HG03439 (cell line): Measurements from ENCODE around the gene PER1.

ENCODE experiments used
- ATAC-seq: cut with Tn5 transposase; IDR thresholded peaks from one replicate; pipeline ENCODE4 v1.9.1; 2021; ENCODE audit warnings: mild to moderate bottlenecking, moderate library complexity; ENCODE audit not compliant: unreplicated experiment

PER1 gene

DNA sequence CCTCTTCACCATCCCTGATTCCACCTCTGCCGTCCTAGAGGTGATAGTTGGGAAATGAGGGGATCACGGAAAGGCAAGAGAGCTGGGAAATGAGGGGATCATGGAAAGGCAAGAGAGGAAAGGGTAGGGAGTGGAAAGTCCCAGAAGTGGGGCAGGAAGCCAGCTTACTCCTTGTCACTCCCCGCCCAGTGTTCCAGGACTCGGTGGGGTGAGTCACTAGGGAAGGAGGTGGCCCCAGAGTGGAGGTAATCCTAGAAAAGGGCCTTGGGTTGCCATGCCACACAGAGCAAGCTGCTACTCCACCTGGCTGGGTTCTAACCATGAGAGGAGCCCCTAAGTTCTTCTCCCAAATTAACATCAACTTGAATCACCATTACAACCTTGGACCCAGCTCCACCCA lies 48.7 kb downstream of the PER1 start:
- no peak for ATAC-seq

GRCh38 chr17:8101721-8102120 lies 50.5 kb downstream of the PER1 start:
- no peak for ATAC-seq

DNA sequence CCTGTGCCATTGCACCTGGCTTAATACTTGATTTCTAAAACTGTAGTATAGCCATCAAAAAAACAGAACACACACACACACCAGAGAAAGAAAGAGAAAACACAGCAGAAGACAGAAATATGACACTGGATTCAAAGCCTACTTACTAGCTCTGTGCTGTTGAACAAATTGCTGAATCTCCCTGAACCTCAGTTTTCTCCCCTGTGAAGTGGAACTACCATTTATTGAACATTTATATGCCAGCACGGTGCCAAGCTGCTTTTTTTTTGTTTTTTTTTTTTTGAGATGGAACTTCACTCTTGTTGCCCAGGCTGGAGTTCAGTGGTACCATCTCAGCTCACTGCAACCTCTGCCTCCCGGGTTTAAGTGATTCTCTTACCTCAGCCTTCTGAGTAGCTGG lies 51.4 kb downstream of the PER1 start:
- no peak for ATAC-seq

GRCh38 chr17:8100111-8100510 lies 52.1 kb downstream of the PER1 start:
- ATAC-seq, result no peak

GRCh38 chr17:8096541-8096940 lies 55.7 kb downstream of the PER1 start:
- no peak for ATAC-seq

- ATAC-seq, result no peak
Measured at GRCh38 chr17:8095361-8095760, 56.8 kb downstream of the PER1 start.

GRCh38 chr17:8091033-8091687 lies 61.0 kb downstream of the PER1 start:
- no peak for ATAC-seq
